HepG2 (cell line): ENCODE data around the gene LOXL3. TPM values are rescaled to one million over a fixed set of nuclear protein-coding genes. Genes with fewer than 3 reads are reported as not detected.

ENCODE experiments used
- ARNTL ChIP-seq: sonication (generic); formaldehyde crosslinking; IDR thresholded peaks from 2 replicates; pipeline ENCODE4 v1.4.0; 2020; ENCODE audit warnings: mild to moderate bottlenecking, missing genetic modification reagents
- BCL6 ChIP-seq: IDR thresholded peaks from 2 replicates; pipeline ENCODE4 v1.6.1; 2016; ENCODE audit warnings: missing genetic modification reagents, missing compliant biosample characterization
- ETS1 ChIP-seq: sonication (generic); formaldehyde crosslinking; IDR thresholded peaks from 2 replicates; pipeline ENCODE4 v1.4.0; 2020; ENCODE audit warnings: missing genetic modification reagents
- GATAD2A ChIP-seq: IDR thresholded peaks from 2 replicates; pipeline ENCODE4 v1.6.1; 2016
- ISL2 ChIP-seq: sonication (generic); formaldehyde crosslinking; IDR thresholded peaks from 2 replicates; pipeline ENCODE4 v1.5.0; 2020; ENCODE audit warnings: missing genetic modification reagents
- KMT2A ChIP-seq: sonication (generic); formaldehyde crosslinking; IDR thresholded peaks from 2 replicates; pipeline ENCODE4 v1.4.0; 2020; ENCODE audit warnings: missing genetic modification reagents
- LCORL ChIP-seq, 2 experiments: fragments of 450-650 bp in 1 of 2; sonication (generic) in 1 of 2; formaldehyde crosslinking in 1 of 2; IDR thresholded peaks; 2 replicates each; pipeline versions ENCODE4 v1.5.0 to v1.6.1; 2017 to 2020; ENCODE audit warnings: antibody characterized with exemption in 1 of 2, missing genetic modification reagents in 1 of 2
- MAFG ChIP-seq: sonication (generic); formaldehyde crosslinking; IDR thresholded peaks from 2 replicates; pipeline ENCODE4 v1.5.1; 2020; ENCODE audit warnings: mild to moderate bottlenecking, missing genetic modification reagents
- NFIC ChIP-seq: IDR thresholded peaks from 2 replicates; pipeline ENCODE4 v1.6.1; 2012; ENCODE audit warnings: mild to moderate bottlenecking, low read length, inconsistent platforms
- RBM39 ChIP-seq: fragments of 200-400 bp; formaldehyde crosslinking; IDR thresholded peaks from one replicate; pipeline ENCODE4 v1.6.1; 2018; ENCODE audit warnings: antibody characterized with exemption, mild to moderate bottlenecking, low read depth, low read length; ENCODE audit not compliant: poor library complexity, severe bottlenecking
- RNF219 ChIP-seq: sonication (generic); formaldehyde crosslinking; IDR thresholded peaks from 2 replicates; pipeline ENCODE4 v1.5.0; 2020; ENCODE audit warnings: mild to moderate bottlenecking, missing genetic modification reagents
- SMARCE1 ChIP-seq: fragments of 450-650 bp; IDR thresholded peaks from 2 replicates; pipeline ENCODE4 v1.6.1; 2017; ENCODE audit warnings: borderline replicate concordance
- U2AF2 ChIP-seq: fragments of 200-400 bp; formaldehyde crosslinking; IDR thresholded peaks from 2 replicates; pipeline ENCODE4 v1.6.1; 2017; ENCODE audit warnings: low read depth, mild to moderate bottlenecking, low read length
- USF2 ChIP-seq, 2 experiments: sonication (generic) in 1 of 2; formaldehyde crosslinking in 1 of 2; IDR thresholded peaks; 2 replicates each; pipeline versions ENCODE4 v1.5.1 to v1.6.1; 2011 to 2020; ENCODE audit warnings: borderline replicate concordance in 1 of 2, low read depth in 1 of 2, low read length in 1 of 2, mild to moderate bottlenecking in 1 of 2, missing genetic modification reagents in 1 of 2, moderate library complexity in 1 of 2
- XRCC5 ChIP-seq: fragments of 200-400 bp; formaldehyde crosslinking; optimal IDR thresholded peaks from 2 replicates; pipeline ENCODE3; 2017; ENCODE audit warnings: mild to moderate bottlenecking, low read length
- ZBTB10 ChIP-seq: sonication (generic); formaldehyde crosslinking; IDR thresholded peaks from 2 replicates; pipeline ENCODE4 v1.4.0; 2020; ENCODE audit warnings: missing genetic modification reagents, borderline replicate concordance
- ZBTB38 ChIP-seq: sonication (generic); formaldehyde crosslinking; IDR thresholded peaks from 2 replicates; pipeline ENCODE4 v1.5.1; 2020; ENCODE audit warnings: mild to moderate bottlenecking, missing genetic modification reagents
- ZGPAT ChIP-seq: IDR thresholded peaks from 2 replicates; pipeline ENCODE4 v1.6.1; 2016; ENCODE audit warnings: mild to moderate bottlenecking
- ZNF263 ChIP-seq: sonication (generic); formaldehyde crosslinking; IDR thresholded peaks from 2 replicates; pipeline ENCODE4 v1.4.0; 2020; ENCODE audit warnings: missing genetic modification reagents
- polyA plus RNA-seq, 8 experiments: library from polyadenylated mRNA; depleted of rRNA in 3 of 8; stranded (reverse) in 7 of 8; unstranded in 1 of 8; fragments of >200 nt; fragmentation: Illumina TruSeq in 4 of 8; extraction: Trizol in 4 of 8; gene quantifications; 2 replicates each; pipeline versions ENCODE4 v1.2.1 to v1.2.3, GENCODE V29; 2011 to 2016; ENCODE audit warnings: low read depth in 4 of 8, missing spikeins in 1 of 8, mixed read lengths in 1 of 8; ENCODE audit not compliant: insufficient read depth in 1 of 8
- total RNA-seq, 5 experiments: library from RNA; depleted of rRNA; stranded (reverse); fragments of >200 nt; fragmentation: Illumina TruSeq; extraction: Trizol; gene quantifications; 2 replicates each; pipeline ENCODE4 v1.2.3, GENCODE V29; 2016; ENCODE audit warnings: low read depth in 1 of 5

The LOXL3 gene
- total and polyA plus RNA-seq, 2 of the 13 experiments (the other 11 are each of a cell fraction or from before 2014, with no cell fraction given) = 0.55 to 6.5 TPM

GRCh38 chr2:74548900-74549826 is 4.6 kb downstream of the LOXL3 start (continued):
- TF ChIP-seq LCORL (IDR thresholded peaks at IDR 0.05) (no peak), LCORL (CRISPR knock-in tag; IDR thresholded peaks at IDR 0.05) (peak; percentile 3), ARNTL (no peak), RBM39 (no peak), GATAD2A (CRISPR knock-in tag) (no peak), SMARCE1 (no peak), ZBTB38 (CRISPR knock-in tag) (0 out of 2 replicates have a peak, but pooled peaks have one; percentile 18), ZGPAT (CRISPR knock-in tag) (0 out of 2 replicates have a peak, but pooled peaks have one; percentile 20), NFIC (no peak), MAFG (CRISPR knock-in tag) (no peak), KMT2A (CRISPR knock-in tag) (no peak), ETS1 (CRISPR knock-in tag) (no peak), RNF219 (no peak), BCL6 (CRISPR knock-in tag) (0 out of 2 replicates have a peak, but pooled peaks have one; percentile 5), ZNF263 (CRISPR knock-in tag) (peak; percentile 94), USF2 (IDR thresholded peaks at IDR 0.05; ENCODE audit: low read depth, low read length) (no peak), USF2 (CRISPR knock-in tag; IDR thresholded peaks at IDR 0.05; ENCODE audit: borderline replicate concordance) (no peak), XRCC5 (no peak), U2AF2 (no peak), ZBTB10 (CRISPR knock-in tag) (no peak; the same call in 1 of the 2 replicates), ISL2 (no peak)
